ENCODE data around the gene DLG4.
"Not testable (repeated sequence)": the region's sequence is repeated elsewhere in the genome, so short reads cannot be mapped to it uniquely, and the experiment has no call there.

Gene DLG4

GRCh38 chr17:7211491-7212273 lies 8.0 kb downstream of the DLG4 start:
- no peak for DNase-seq

- DNase-seq, result no peak
Measured at GRCh38 chr17:7208754-7209460, 10.7 kb downstream of the DLG4 start.

GRCh38 chr17:7208027-7208571 lies 11.5 kb downstream of the DLG4 start:
- DNase-seq, result no peak

GRCh38 chr17:7207120-7208001 lies 12.3 kb downstream of the DLG4 start:
- no peak for DNase-seq

GRCh38 chr17:7205561-7205960 lies 14.1 kb downstream of the DLG4 start:
- DNase-seq, result no peak

- DNase-seq, result peak; percentile 89
Measured at GRCh38 chr17:7204828-7205461, 14.7 kb downstream of the DLG4 start.

GRCh38 chr17:7204336-7204735 lies 15.3 kb downstream of the DLG4 start:
- no peak for DNase-seq

GRCh38 chr17:7203391-7203790 lies 16.2 kb downstream of the DLG4 start:
- no peak for DNase-seq

GRCh38 chr17:7196651-7197401 lies 22.8 kb downstream of the DLG4 start:
- DNase-seq, result no peak

- peak; percentile 42 for DNase-seq
Measured at GRCh38 chr17:7195971-7196370, 23.7 kb downstream of the DLG4 start.

GRCh38 chr17:7192271-7192937 lies 27.2 kb downstream of the DLG4 start:
- peak; percentile 29 for DNase-seq

GRCh38 chr17:7191571-7192270 lies 27.9 kb downstream of the DLG4 start:
- peak; percentile 50 for DNase-seq

GRCh38 chr17:7191069-7191468 lies 28.6 kb downstream of the DLG4 start:
- DNase-seq, result no peak

- DNase-seq, result no peak
Measured at GRCh38 chr17:7190276-7190917, 29.2 kb downstream of the DLG4 start.

- no peak for DNase-seq
Measured at GRCh38 chr17:7186241-7186640, 33.4 kb downstream of the DLG4 start.

GRCh38 chr17:7184647-7185046 lies 35.0 kb downstream of the DLG4 start:
- no peak for DNase-seq

- no peak for DNase-seq
Measured at GRCh38 chr17:7184091-7184488, 35.5 kb downstream of the DLG4 start.

- no peak for DNase-seq
Measured at GRCh38 chr17:7183433-7184090, 36.1 kb downstream of the DLG4 start.

- DNase-seq, result not testable (repeated sequence)
Measured at GRCh38 chr17:7182101-7182500, 37.5 kb downstream of the DLG4 start.

Measured in right forelimb (tissue), 1 donor.